ENCODE measurements around the gene PBXIP1. TPM values are rescaled to one million over a fixed set of nuclear protein-coding genes. Genes with fewer than 3 reads are reported as not detected.

PBXIP1 gene
- total and polyA plus RNA-seq, 2 of the 13 experiments (the other 11 are each of a cell fraction or from before 2014, with no cell fraction given): 16.3 to 31.9 TPM

DNA sequence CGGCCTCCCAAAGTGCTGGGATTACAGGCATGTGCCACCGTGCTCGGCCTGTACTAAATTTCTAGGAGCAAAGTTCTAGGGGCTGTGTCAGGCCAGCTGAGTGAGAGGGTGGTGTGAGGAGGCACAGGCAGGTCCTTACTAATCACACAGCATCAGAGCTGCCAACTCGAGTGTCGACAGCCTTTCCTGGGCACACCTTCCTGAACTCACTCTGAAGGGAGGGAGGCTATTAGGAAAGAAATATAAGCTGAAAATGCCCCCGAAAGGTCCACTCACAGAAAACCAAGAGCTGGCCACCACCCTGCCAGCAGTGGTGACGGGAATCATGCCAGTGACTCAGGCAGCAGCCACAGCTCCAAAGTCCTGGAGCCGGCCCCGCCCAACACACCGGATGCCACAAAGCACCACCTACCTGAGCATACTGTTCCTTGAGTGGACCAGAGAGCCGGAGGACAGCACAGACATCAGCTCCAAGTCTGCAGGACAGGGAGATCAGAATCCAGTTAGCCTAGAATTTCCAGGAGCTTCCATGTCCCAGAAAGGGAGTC, 23.9 kb downstream of the PBXIP1 start (continued):
- peak; percentile 56 for TF ChIP-seq PATZ1 (CRISPR knock-in tag; IDR thresholded peaks at IDR 0.05)
- no peak for TF ChIP-seq TMF1 (CRISPR knock-in tag; IDR thresholded peaks at IDR 0.05; ENCODE audit: low read depth)
- TF ChIP-seq ZNF501 (CRISPR knock-in tag; IDR thresholded peaks at IDR 0.05): peak; percentile 78
- TF ChIP-seq ZNF121 (CRISPR knock-in tag; IDR thresholded peaks at IDR 0.05): no peak
- TF ChIP-seq ZMYM3 (CRISPR knock-in tag; IDR thresholded peaks at IDR 0.05): no peak; the same call in 1 of the 2 replicates
- TF ChIP-seq LRRFIP1 (CRISPR knock-in tag; conservative IDR thresholded peaks at IDR 0.05): no peak
- TF ChIP-seq ZNF891 (CRISPR knock-in tag; IDR thresholded peaks at IDR 0.05): no peak
- no peak for TF ChIP-seq NCOA5 (CRISPR knock-in tag; IDR thresholded peaks at IDR 0.05)
- no peak for TF ChIP-seq ZNF24 (IDR thresholded peaks at IDR 0.05)
- TF ChIP-seq, protein P1, sequence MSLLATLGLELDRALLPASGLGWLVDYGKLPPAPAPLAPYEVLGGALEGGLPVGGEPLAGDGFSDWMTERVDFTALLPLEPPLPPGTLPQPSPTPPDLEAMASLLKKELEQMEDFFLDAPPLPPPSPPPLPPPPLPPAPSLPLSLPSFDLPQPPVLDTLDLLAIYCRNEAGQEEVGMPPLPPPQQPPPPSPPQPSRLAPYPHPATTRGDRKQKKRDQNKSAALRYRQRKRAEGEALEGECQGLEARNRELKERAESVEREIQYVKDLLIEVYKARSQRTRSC (CRISPR knock-in tag; IDR thresholded peaks at IDR 0.05; ENCODE audit: low read depth): no peak
- TF ChIP-seq ZSCAN25 (CRISPR knock-in tag; IDR thresholded peaks at IDR 0.05): no peak
- TF ChIP-seq MZF1 (CRISPR knock-in tag; IDR thresholded peaks at IDR 0.05; ENCODE audit: borderline replicate concordance): no peak
- TF ChIP-seq ZNF350 (CRISPR knock-in tag; IDR thresholded peaks at IDR 0.05; ENCODE audit: borderline replicate concordance, low read depth): no peak
- no peak for TF ChIP-seq ZNF850 (CRISPR knock-in tag; conservative IDR thresholded peaks at IDR 0.05)
- no peak for TF ChIP-seq KLF6 (CRISPR knock-in tag; IDR thresholded peaks at IDR 0.05)
- TF ChIP-seq NFKB2 (CRISPR knock-in tag; IDR thresholded peaks at IDR 0.05; ENCODE audit: borderline replicate concordance): no peak
- TF ChIP-seq ELK4 (CRISPR knock-in tag; IDR thresholded peaks at IDR 0.05; ENCODE audit: borderline replicate concordance): no peak
- no peak for TF ChIP-seq ZNF446 (CRISPR knock-in tag; IDR thresholded peaks at IDR 0.05)
- no peak for TF ChIP-seq REL (CRISPR knock-in tag; conservative IDR thresholded peaks at IDR 0.05)
- TF ChIP-seq GATA4 (IDR thresholded peaks at IDR 0.05; ENCODE audit: borderline replicate concordance, low read depth): peak; percentile 32; the same call in 1 of the 2 replicates
- no peak for TF ChIP-seq PAF1 (CRISPR knock-in tag; IDR thresholded peaks at IDR 0.05)
- peak; percentile 49 for TF ChIP-seq TEAD3 (CRISPR knock-in tag; optimal IDR thresholded peaks at IDR 0.05; ENCODE audit: borderline replicate concordance)
- peak; percentile 20; the same call in 1 of the 2 replicates for TF ChIP-seq ELF1 (CRISPR knock-in tag; IDR thresholded peaks at IDR 0.05)
- TF ChIP-seq RFXANK (CRISPR knock-in tag; IDR thresholded peaks at IDR 0.05): no peak
- no peak for TF ChIP-seq ZNF138 (CRISPR knock-in tag; IDR thresholded peaks at IDR 0.05; ENCODE audit: low read depth)
- no peak for TF ChIP-seq ZFAT (CRISPR knock-in tag; conservative IDR thresholded peaks at IDR 0.05)
- TF ChIP-seq ZSCAN29 (CRISPR knock-in tag; conservative IDR thresholded peaks at IDR 0.05): 0 out of 2 replicates have a peak, but pooled peaks have one; percentile 64
